IMR-90 (cell line): ENCODE results near the gene TMEM263. TPM values are rescaled to one million over a fixed set of nuclear protein-coding genes. Genes with fewer than 3 reads are reported as not detected.

Experiments used
- ATAC-seq: fragments of 200-7000 bp; cut with Tn5 transposase; 2 replicates; pipeline ENCODE4 v1.9.1; 2020; ENCODE audit warnings: low read depth, mild to moderate bottlenecking, moderate library complexity
- BruUV-seq: library from RNA; stranded (reverse); fragments of 400-500 nt; replicated peaks from 2 replicates; lab custom pipeline; 2021; lab: Mats Ljungman, UMichigan
- CTCF ChIA-PET: fragments of 300-600 bp; formaldehyde crosslinking; extraction: SDS; loops from one replicate; lab custom pipeline; 2021; ENCODE audit warnings: antibody characterized with exemption; lab: Yijun Ruan, JAX
- POLR2A ChIA-PET: fragments of 300-600 bp; sonication (Branson Sonifier 250); formaldehyde crosslinking; loops from one replicate; lab custom pipeline; 2022; ENCODE audit warnings: antibody characterized with exemption; ENCODE audit not compliant: unreplicated experiment; lab: Charles Lee
- DNase-seq: peaks from one replicate; pipeline ENCODE4 v3.0.0; 2013
- H2AFZ ChIP-seq: replicated peaks from 2 replicates; pipeline ENCODE3; 2013; ENCODE audit warnings: low read length, mild to moderate bottlenecking; ENCODE audit not compliant: poor library complexity
- H2AK5ac ChIP-seq: 2 replicates; pipeline ENCODE4 v1.6.1; 2013; ENCODE audit warnings: low read depth, low read length, inconsistent platforms
- H2AK9ac ChIP-seq: replicated peaks from 2 replicates; pipeline ENCODE3; 2013; ENCODE audit warnings: mild to moderate bottlenecking, low read depth, low read length, moderate library complexity; ENCODE audit not compliant: poor library complexity
- H2BK120ac ChIP-seq: 2 replicates; pipeline ENCODE4 v1.6.1; 2013; ENCODE audit warnings: low read depth, low read length, inconsistent platforms
- H2BK15ac ChIP-seq: 3 replicates; pipeline ENCODE4 v1.6.1; 2013; ENCODE audit warnings: low read depth, low read length, inconsistent platforms
- H2BK20ac ChIP-seq: 2 replicates; pipeline ENCODE4 v1.6.1; 2013; ENCODE audit warnings: low read depth, mild to moderate bottlenecking, inconsistent platforms, low read length, moderate library complexity
- H2BK5ac ChIP-seq: 2 replicates; pipeline ENCODE4 v1.6.1; 2013; ENCODE audit warnings: mild to moderate bottlenecking, low read depth, low read length, inconsistent platforms; ENCODE audit not compliant: poor library complexity, severe bottlenecking
- H3K14ac ChIP-seq: replicated peaks from 2 replicates; pipeline ENCODE4 v1.6.1; 2013; ENCODE audit warnings: low read depth, low read length, inconsistent platforms
- H3K18ac ChIP-seq: 2 replicates; pipeline ENCODE4 v1.6.1; 2013; ENCODE audit warnings: low read depth, low read length, control low read depth
- H3K23ac ChIP-seq: 2 replicates; pipeline ENCODE4 v1.6.1; 2013; ENCODE audit warnings: low read depth, low read length, inconsistent platforms
- H3K27ac ChIP-seq: 2 replicates; pipeline ENCODE4 v1.5.1; 2013; ENCODE audit warnings: mild to moderate bottlenecking, control low read depth, low read length; ENCODE audit not compliant: insufficient read depth
- H3K27me3 ChIP-seq: 2 replicates; pipeline ENCODE4 v1.6.1; 2013; ENCODE audit warnings: low read length; ENCODE audit not compliant: control insufficient read depth, insufficient read depth
- H3K36me3 ChIP-seq: 2 replicates; pipeline ENCODE4 v1.6.1; 2013; ENCODE audit warnings: low read length, mixed read lengths; ENCODE audit not compliant: control insufficient read depth, insufficient read depth
- H3K4ac ChIP-seq: 2 replicates; pipeline ENCODE4 v1.6.1; 2013; ENCODE audit warnings: low read depth, low read length, inconsistent platforms
- H3K4me1 ChIP-seq: 2 replicates; pipeline ENCODE4 v1.6.1; 2013; ENCODE audit warnings: low read length, mixed read lengths; ENCODE audit not compliant: control insufficient read depth, insufficient read depth
- H3K4me2 ChIP-seq: 2 replicates; pipeline ENCODE4 v1.6.1; 2013; ENCODE audit warnings: low read depth, mild to moderate bottlenecking, control low read depth, low read length, moderate library complexity
- H3K4me3 ChIP-seq: 2 replicates; pipeline ENCODE4 v1.5.1; 2013; ENCODE audit warnings: low read depth, mild to moderate bottlenecking, control low read depth, low read length, moderate library complexity; ENCODE audit not compliant: insufficient read depth
- H3K56ac ChIP-seq: 2 replicates; pipeline ENCODE4 v1.6.1; 2013; ENCODE audit warnings: low read length, inconsistent platforms; ENCODE audit not compliant: insufficient read depth; ENCODE audit errors: extremely low read depth
- H3K79me1 ChIP-seq, 2 experiments: 2 replicates each; pipeline ENCODE4 v1.6.1; 2013; ENCODE audit warnings: low read length in 2 of 2, inconsistent platforms in 1 of 2, low read depth in 1 of 2
- H3K9ac ChIP-seq: 2 replicates; pipeline ENCODE4 v1.6.1; 2013; ENCODE audit warnings: low read depth, low read length, control low read depth
- H3K9me1 ChIP-seq: 2 replicates; pipeline ENCODE4 v1.6.1; 2013; ENCODE audit warnings: low read length, inconsistent platforms; ENCODE audit not compliant: insufficient read depth
- H3K9me3 ChIP-seq: 2 replicates; pipeline ENCODE4 v1.6.1; 2013; ENCODE audit warnings: low read length; ENCODE audit not compliant: control insufficient read depth, insufficient read depth
- H4K20me1 ChIP-seq: 2 replicates; pipeline ENCODE4 v1.6.1; 2013; ENCODE audit warnings: low read length, inconsistent platforms; ENCODE audit not compliant: insufficient read depth
- H4K5ac ChIP-seq: 2 replicates; pipeline ENCODE4 v1.6.1; 2013; ENCODE audit warnings: mild to moderate bottlenecking, low read depth, low read length, control low read depth
- H4K8ac ChIP-seq, 2 experiments: 2 replicates each; pipeline ENCODE4 v1.6.1; 2013; ENCODE audit warnings: low read depth in 2 of 2, low read length in 2 of 2, control low read depth in 1 of 2, inconsistent platforms in 1 of 2
- H4K91ac ChIP-seq: 2 replicates; pipeline ENCODE4 v1.6.1; 2013; ENCODE audit warnings: low read depth, low read length, inconsistent platforms; ENCODE audit not compliant: insufficient read depth
- BHLHE40 ChIP-seq: fragments of 150-350 bp; IDR thresholded peaks from 2 replicates; pipeline ENCODE4 v1.6.1; 2016; ENCODE audit warnings: mild to moderate bottlenecking, low read depth, low read length
- CEBPB ChIP-seq: IDR thresholded peaks from 2 replicates; pipeline ENCODE4 v1.6.1; 2012; ENCODE audit warnings: low read depth, low read length, improper control_type of control experiment
- CHD1 ChIP-seq: IDR thresholded peaks from 2 replicates; pipeline ENCODE4 v1.6.1; 2012; ENCODE audit warnings: low read depth, low read length, improper control_type of control experiment
- CTCF ChIP-seq: conservative IDR thresholded peaks from 2 replicates; pipeline ENCODE4 v1.5.1; 2012; ENCODE audit warnings: mild to moderate bottlenecking, low read depth, low read length, improper control_type of control experiment
- MAZ ChIP-seq: IDR thresholded peaks from 2 replicates; pipeline ENCODE4 v1.6.1; 2012; ENCODE audit warnings: low read depth, mild to moderate bottlenecking, low read length, improper control_type of control experiment, moderate library complexity, borderline replicate concordance
- MXI1 ChIP-seq: IDR thresholded peaks from 2 replicates; pipeline ENCODE4 v1.6.1; 2012; ENCODE audit warnings: low read depth, mild to moderate bottlenecking, low read length, moderate library complexity, borderline replicate concordance
- RAD21 ChIP-seq: IDR thresholded peaks from 2 replicates; pipeline ENCODE4 v1.6.1; 2012; ENCODE audit warnings: low read length, improper control_type of control experiment
- RCOR1 ChIP-seq: IDR thresholded peaks from 2 replicates; pipeline ENCODE4 v1.6.1; 2012; ENCODE audit warnings: mild to moderate bottlenecking, low read length, improper control_type of control experiment; ENCODE audit not compliant: insufficient replicate concordance
- SMC3 ChIP-seq: fragments of 150-350 bp; IDR thresholded peaks from 2 replicates; pipeline ENCODE4 v1.6.1; 2016; ENCODE audit warnings: low read depth, mild to moderate bottlenecking, antibody characterized with exemption, low read length, moderate library complexity
- WGBS, 2 experiments: methylation state at CpG; one replicate each; pipeline versions ENCODE4 v1.1.5 to v1.1.7; 2013; ENCODE audit warnings: missing lambda C conversion rate in 2 of 2; ENCODE audit not compliant: insufficient read length in 1 of 2; ENCODE audit errors: extremely low coverage in 2 of 2; 5-methylcytosine and 5-hydroxymethylcytosine counted together
- dilution Hi-C: fragments of 300-500 bp; cut with HindIII; formaldehyde crosslinking; loops from one replicate; pipeline ENCODE4 v1.14.3; 2018; ENCODE audit warnings: low sequenced_read_pairs; ENCODE audit not compliant: unreplicated experiment
- in situ Hi-C: fragments of 300-500 bp; cut with MboI; formaldehyde crosslinking; loops from 3 replicates; pipeline ENCODE4 v1.14.3; 2019; ENCODE audit warnings: low sequenced_read_pairs, inconsistent platforms, mixed read lengths
- intact Hi-C: fragments of 100-400 bp; cut with micrococcal nuclease; formaldehyde crosslinking; loops from 2 replicates; pipeline ENCODE4 v1.10.0; 2022
- polyA plus RNA-seq, 3 experiments: library from polyadenylated mRNA; depleted of rRNA; stranded (reverse); fragments of >200 nt; gene quantifications; 2 replicates each; pipeline ENCODE4 v1.2.3, GENCODE V29; 2012; ENCODE audit warnings: low replicate concordance in 1 of 3
- total RNA-seq: library from RNA; depleted of rRNA; stranded (reverse); fragments of >200 nt; gene quantifications from 2 replicates; pipeline ENCODE4 v1.2.3, GENCODE V29; 2012
- TF ChIP-seq, protein P1 (sequence below): fragments of 150-350 bp; IDR thresholded peaks from 2 replicates; pipeline ENCODE4 v1.6.1; 2017; ENCODE audit warnings: mild to moderate bottlenecking, antibody characterized with exemption, low read length, low read depth

Gene TMEM263
- total and polyA plus RNA-seq, 2 of the 4 experiments (the other 2 are of a cell fraction), result 47.9 to 99.7 TPM

GRCh38 chr12:106919910-106920544 is 35.7 kb upstream of the TMEM263 start:
- POLR2A ChIA-PET, result no interaction called here
- Histone ChIP-seq H3K4me3 (no peak overlapping the region), H4K8ac (no peak overlapping the region), H2BK120ac (no peak overlapping the region), H2BK5ac (no peak overlapping the region), H2BK20ac (no peak overlapping the region), H3K4me1 (no peaks in the 10 kb centered on the region), H3K4ac (no peak overlapping the region), H3K9ac (no peak overlapping the region), H3K18ac (no peak overlapping the region), H3K9me1 (no peaks in the 10 kb centered on the region), H2BK15ac (no peak overlapping the region), H3K14ac (no peak overlapping the region), H4K5ac (no peak overlapping the region), H2AK5ac (no peak overlapping the region), H3K9me3 (no peaks in the 10 kb centered on the region), H3K4me2 (no peak overlapping the region), H2AFZ (no peak overlapping the region), H4K91ac (no peak overlapping the region), H2AK9ac (no peak overlapping the region), H3K27me3 (peaks cover 10% of the 10 kb centered on the region), H3K36me3 (no peaks in the 10 kb centered on the region), H4K20me1 (no peaks in the 10 kb centered on the region), H3K23ac (no peak overlapping the region), H3K27ac (no peak overlapping the region), H3K56ac (no peak overlapping the region), H3K79me1 (no peaks in the 10 kb centered on the region)
- peak; percentile 50; the same call in 1 of the 2 replicates for ATAC-seq
- no CpG with 5 or more reads among the region's 4 CpGs for WGBS, 2 experiments
- peak; percentile 63 for DNase-seq
- in situ Hi-C loops (loop anchor here (5.0 to 10.0 kb wide), 2 partner anchors 533 to 685 kb away; no protein-coding TSS in a partner anchor), intact Hi-C loops (loop anchor here (1.0 to 10.0 kb wide), 7 partner anchors 78 to 693 kb away; partner anchors contain the start of genes POLR3B and RIC8B), dilution Hi-C loops (loop anchor here (25.0 kb wide), 1 partner anchor 533 kb away; no protein-coding TSS in a partner anchor)
- TF ChIP-seq BHLHE40 (no peak), MAZ (no peak), SMC3 (peak; percentile 81), RCOR1 (no peak), MXI1 (no peak), CTCF (peak; percentile 81), RAD21 (peak; percentile 87), CHD1 (no peak), CEBPB (no peak)
- TF ChIP-seq, protein P1, sequence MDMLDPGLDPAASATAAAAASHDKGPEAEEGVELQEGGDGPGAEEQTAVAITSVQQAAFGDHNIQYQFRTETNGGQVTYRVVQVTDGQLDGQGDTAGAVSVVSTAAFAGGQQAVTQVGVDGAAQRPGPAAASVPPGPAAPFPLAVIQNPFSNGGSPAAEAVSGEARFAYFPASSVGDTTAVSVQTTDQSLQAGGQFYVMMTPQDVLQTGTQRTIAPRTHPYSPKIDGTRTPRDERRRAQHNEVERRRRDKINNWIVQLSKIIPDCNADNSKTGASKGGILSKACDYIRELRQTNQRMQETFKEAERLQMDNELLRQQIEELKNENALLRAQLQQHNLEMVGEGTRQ, result no peak
- CTCF ChIA-PET, result interaction anchor here (0.7 to 1.7 kb wide), 12 partner anchors 16 to 562 kb away, joined by 3 to 6 read pairs (median 3); no protein-coding TSS in a partner anchor
- no TSS peak for BruUV-seq
